SU-DHL-6 (cell line): Measurements from ENCODE around the gene APPL2.
"Not testable (repeated sequence)": the region's sequence is repeated elsewhere in the genome, so short reads cannot be mapped to it uniquely, and the experiment has no call there.

Source experiments
- H2AFZ ChIP-seq: fragments of 200-600 bp; sonication (generic); 2 replicates; pipeline ENCODE4 v1.6.1; 2014; ENCODE audit warnings: low read depth, mild to moderate bottlenecking, moderate library complexity, mixed read lengths, antibody characterized with exemption, low read length; ENCODE audit not compliant: severe bottlenecking
- H3F3A ChIP-seq: fragments of 200-600 bp; shearing (Covaris generic); 2 replicates; pipeline ENCODE4 v1.6.0; 2016; ENCODE audit warnings: antibody characterized with exemption, mild to moderate bottlenecking; ENCODE audit not compliant: insufficient read depth
- H3K27ac ChIP-seq: fragments of 200-600 bp; sonication (generic); 2 replicates; pipeline ENCODE4 v1.5.1; 2016; ENCODE audit warnings: low read depth, mild to moderate bottlenecking, low read length, moderate library complexity, mixed read lengths
- H3K27me3 ChIP-seq: fragments of 200-600 bp; sonication (generic), shearing (Covaris generic); 2 replicates; pipeline ENCODE4 v1.6.0; 2014; ENCODE audit warnings: mild to moderate bottlenecking, low read length
- H3K36me3 ChIP-seq: fragments of 200-600 bp; sonication (generic); 2 replicates; pipeline ENCODE4 v1.6.1; 2014; ENCODE audit warnings: mild to moderate bottlenecking, low read length, mixed read lengths
- H3K4me2 ChIP-seq: fragments of 300-600, 200-600 bp; shearing (Covaris generic), sonication (generic); 2 replicates; pipeline ENCODE4 v1.6.0; 2014; ENCODE audit warnings: low read length, low read depth, mild to moderate bottlenecking; ENCODE audit not compliant: poor library complexity, severe bottlenecking
- H3K4me3 ChIP-seq: fragments of 200-600 bp; sonication (generic); 2 replicates; pipeline ENCODE4 v1.5.1; 2014; ENCODE audit warnings: antibody characterized with exemption, low read length, mild to moderate bottlenecking, mixed read lengths; ENCODE audit not compliant: insufficient read depth, poor library complexity, severe bottlenecking
- H3K79me2 ChIP-seq: fragments of 200-600 bp; sonication (generic); 2 replicates; pipeline ENCODE4 v1.6.1; 2014; ENCODE audit warnings: mild to moderate bottlenecking, low read length, moderate library complexity; ENCODE audit not compliant: insufficient read depth
- H3K9ac ChIP-seq: fragments of 200-600 bp; sonication (generic); 2 replicates; pipeline ENCODE4 v1.7.0; 2014; ENCODE audit warnings: mild to moderate bottlenecking, low read length
- H3K9me2 ChIP-seq: fragments of 200-600 bp; sonication (generic); replicated peaks from 2 replicates; pipeline ENCODE4 v1.6.1; 2014; ENCODE audit warnings: low read length; ENCODE audit not compliant: insufficient read depth
- H3K9me3 ChIP-seq: fragments of 200-600 bp; sonication (generic); 2 replicates; pipeline ENCODE4 v1.6.1; 2014; ENCODE audit warnings: low read length, mixed read lengths; ENCODE audit not compliant: insufficient read depth
- H4K20me1 ChIP-seq: fragments of 200-600 bp; sonication (generic); 2 replicates; pipeline ENCODE4 v1.6.1; 2014; ENCODE audit warnings: low read depth, mild to moderate bottlenecking, antibody characterized with exemption, low read length, moderate library complexity, mixed read lengths
- EZH2phosphoT487 ChIP-seq: fragments of 200-600 bp; sonication (generic), shearing (Covaris generic); conservative IDR thresholded peaks from 2 replicates; pipeline ENCODE4 v1.6.1; 2018; ENCODE audit warnings: mild to moderate bottlenecking, antibody characterized with exemption, low read length, moderate library complexity, mixed read lengths
- TF ChIP-seq, protein P1 (sequence below): fragments of 200-600 bp; sonication (generic); IDR thresholded peaks from one replicate; pipeline ENCODE4 v1.5.1; 2017; ENCODE audit warnings: antibody characterized with exemption, mild to moderate bottlenecking, low read length, moderate library complexity; ENCODE audit not compliant: insufficient read depth, poor library complexity, severe bottlenecking

The APPL2 gene

DNA sequence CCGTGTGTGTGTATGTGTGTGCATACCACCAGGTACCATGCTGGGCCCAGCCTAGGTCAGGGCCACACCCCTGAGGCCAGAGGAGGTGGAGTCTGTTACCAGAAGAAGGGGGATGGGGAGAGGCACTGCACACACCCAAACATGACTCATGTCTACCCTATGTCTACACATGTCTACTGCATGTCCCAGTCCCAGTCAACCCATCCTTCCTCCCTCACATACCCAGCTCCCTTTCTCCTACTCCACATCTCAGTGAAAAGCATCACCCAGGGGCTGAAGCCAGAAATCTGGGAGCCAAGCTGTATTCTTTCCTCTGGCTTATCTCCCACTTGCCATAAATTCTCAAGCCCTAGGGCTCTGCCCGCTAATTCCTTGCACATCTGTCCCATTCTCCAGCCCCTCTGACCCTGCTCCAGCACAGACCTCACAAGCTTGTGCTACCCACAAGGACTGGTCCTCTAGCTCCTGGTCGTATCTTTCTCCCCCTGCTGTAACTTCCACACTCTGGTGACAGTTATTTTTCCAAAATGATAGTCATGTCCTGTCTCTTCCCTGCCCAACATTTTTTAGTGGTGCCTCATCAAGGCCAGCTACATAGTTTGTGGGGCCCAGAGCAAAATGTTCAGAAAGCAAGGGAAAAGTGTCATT is 18.0 kb upstream of the APPL2 start:
- Histone ChIP-seq H3K27me3 (no peaks in the 10 kb centered on the region), H3K4me2 (no peak overlapping the region), H2AFZ (no peak overlapping the region), H3K9me2 (no peaks in the 10 kb centered on the region), H3K79me2 (no peaks in the 10 kb centered on the region), H4K20me1 (no peaks in the 10 kb centered on the region), H3F3A (no peaks in the 10 kb centered on the region), H3K36me3 (no peaks in the 10 kb centered on the region), H3K27ac (no peak overlapping the region), H3K4me3 (no peak overlapping the region), H3K9me3 (no peaks in the 10 kb centered on the region), H3K9ac (no peak overlapping the region)
- TF ChIP-seq, protein P1, sequence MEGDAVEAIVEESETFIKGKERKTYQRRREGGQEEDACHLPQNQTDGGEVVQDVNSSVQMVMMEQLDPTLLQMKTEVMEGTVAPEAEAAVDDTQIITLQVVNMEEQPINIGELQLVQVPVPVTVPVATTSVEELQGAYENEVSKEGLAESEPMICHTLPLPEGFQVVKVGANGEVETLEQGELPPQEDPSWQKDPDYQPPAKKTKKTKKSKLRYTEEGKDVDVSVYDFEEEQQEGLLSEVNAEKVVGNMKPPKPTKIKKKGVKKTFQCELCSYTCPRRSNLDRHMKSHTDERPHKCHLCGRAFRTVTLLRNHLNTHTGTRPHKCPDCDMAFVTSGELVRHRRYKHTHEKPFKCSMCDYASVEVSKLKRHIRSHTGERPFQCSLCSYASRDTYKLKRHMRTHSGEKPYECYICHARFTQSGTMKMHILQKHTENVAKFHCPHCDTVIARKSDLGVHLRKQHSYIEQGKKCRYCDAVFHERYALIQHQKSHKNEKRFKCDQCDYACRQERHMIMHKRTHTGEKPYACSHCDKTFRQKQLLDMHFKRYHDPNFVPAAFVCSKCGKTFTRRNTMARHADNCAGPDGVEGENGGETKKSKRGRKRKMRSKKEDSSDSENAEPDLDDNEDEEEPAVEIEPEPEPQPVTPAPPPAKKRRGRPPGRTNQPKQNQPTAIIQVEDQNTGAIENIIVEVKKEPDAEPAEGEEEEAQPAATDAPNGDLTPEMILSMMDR = no peak
- TF ChIP-seq EZH2phosphoT487 = no peak

DNA sequence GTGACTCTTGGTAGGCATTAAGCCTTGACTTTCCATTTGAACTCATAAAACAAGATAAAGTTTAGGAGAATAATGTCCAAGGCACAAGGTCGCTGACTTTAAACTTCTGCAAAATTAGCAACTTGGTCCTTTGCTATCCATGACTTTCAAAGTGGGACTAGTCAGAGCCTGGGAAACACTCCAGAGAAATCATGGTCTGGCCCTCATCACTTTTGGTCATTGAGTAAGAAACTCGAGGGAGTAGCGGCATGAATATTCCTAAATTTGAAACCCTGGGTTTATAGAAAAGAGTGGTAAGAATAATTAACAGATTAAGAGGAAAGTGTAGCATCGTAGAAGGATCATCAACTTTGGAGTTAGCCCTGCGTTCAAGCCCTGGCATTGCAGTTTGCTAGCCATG is 16.9 kb upstream of the APPL2 start:
- Histone ChIP-seq H4K20me1 (no peaks in the 10 kb centered on the region), H2AFZ (no peak overlapping the region), H3K27ac (no peak overlapping the region), H3K27me3 (no peaks in the 10 kb centered on the region), H3K9me2 (no peaks in the 10 kb centered on the region), H3K79me2 (no peaks in the 10 kb centered on the region), H3K36me3 (no peaks in the 10 kb centered on the region), H3K9ac (no peak overlapping the region), H3K4me3 (no peak overlapping the region), H3F3A (no peaks in the 10 kb centered on the region), H3K9me3 (no peaks in the 10 kb centered on the region), H3K4me2 (no peak overlapping the region)
- TF ChIP-seq, protein P1 = no peak
- no peak for TF ChIP-seq EZH2phosphoT487

DNA sequence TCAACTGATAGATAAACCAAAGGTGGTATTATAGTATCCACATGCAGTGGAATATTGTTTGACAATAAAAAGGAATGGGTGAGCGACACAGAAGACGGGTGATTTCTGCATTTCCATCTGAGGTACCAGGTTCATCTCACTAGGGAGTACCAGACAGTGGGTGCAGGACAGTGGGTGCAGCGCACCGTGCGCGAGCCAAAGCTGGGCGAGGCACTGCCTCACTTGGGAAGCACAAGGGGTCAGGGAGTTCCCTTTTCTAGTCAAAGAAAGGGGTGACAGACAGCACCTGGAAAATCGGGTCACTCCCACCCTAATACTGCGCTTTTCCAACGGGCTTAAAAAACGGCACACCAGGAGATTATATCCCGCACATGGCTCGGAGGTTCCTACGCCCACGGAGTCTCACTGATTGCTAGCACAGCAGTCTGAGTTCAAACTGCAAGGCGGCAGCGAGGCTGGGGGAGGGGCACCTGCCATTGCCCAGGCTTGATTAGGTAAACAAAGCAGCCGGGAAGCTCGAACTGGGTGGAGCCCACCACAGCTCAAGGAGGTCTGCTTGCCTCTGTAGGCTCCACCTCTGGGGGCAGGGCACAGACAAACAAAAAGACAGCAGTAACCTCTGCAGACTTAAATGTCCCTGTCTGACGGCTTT is 9.9 kb upstream of the APPL2 start:
- not testable (repeated sequence) for H3K27ac ChIP-seq, H3K27me3 ChIP-seq, H3K9ac ChIP-seq, H3K4me2 ChIP-seq, H3K36me3 ChIP-seq, H3K9me3 ChIP-seq, H2AFZ ChIP-seq, H4K20me1 ChIP-seq, H3K9me2 ChIP-seq, H3F3A ChIP-seq, H3K79me2 ChIP-seq, H3K4me3 ChIP-seq

DNA sequence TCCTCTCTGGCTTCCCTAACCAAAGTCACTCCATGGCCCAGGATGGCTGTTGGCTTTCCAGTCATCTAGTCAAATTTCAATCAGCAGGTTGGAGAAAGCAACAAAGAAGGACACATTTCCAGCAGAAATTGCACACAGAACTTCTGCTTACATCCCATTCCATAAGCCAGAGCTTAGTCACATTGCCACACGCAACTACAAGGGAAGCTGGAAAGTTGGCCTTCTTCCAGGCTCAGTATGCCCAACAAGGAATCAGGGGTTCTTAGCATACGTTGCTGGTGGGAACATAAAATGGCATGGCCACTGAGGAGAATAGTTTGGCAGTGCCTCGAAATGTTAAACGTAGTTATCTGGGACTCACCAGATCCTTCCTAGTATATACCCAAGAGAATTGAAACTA is 9.3 kb upstream of the APPL2 start:
- no peaks in the 10 kb centered on the region for H3K79me2 ChIP-seq
- no peak overlapping the region for H2AFZ ChIP-seq
- TF ChIP-seq, protein P1 = no peak
- TF ChIP-seq EZH2phosphoT487 = no peak
- no peak overlapping the region for H3K9ac ChIP-seq
- H3K9me3 ChIP-seq = no peaks in the 10 kb centered on the region
- no peaks in the 10 kb centered on the region for H4K20me1 ChIP-seq
- H3K27me3 ChIP-seq = no peaks in the 10 kb centered on the region
- no peaks in the 10 kb centered on the region for H3F3A ChIP-seq
- H3K36me3 ChIP-seq = no peaks in the 10 kb centered on the region
- no peak overlapping the region for H3K27ac ChIP-seq
- no peaks in the 10 kb centered on the region for H3K9me2 ChIP-seq
- no peak overlapping the region for H3K4me3 ChIP-seq
- H3K4me2 ChIP-seq = no peak overlapping the region
